RWPE2 (cell line): ENCODE data around the gene EEF1A2.

Experiments used
- ATAC-seq: fragments of 200-7000 bp; cut with Tn5 transposase; 3 replicates; pipeline ENCODE4 v1.9.1; 2021; ENCODE audit warnings: low read depth
- DNase-seq: peaks from one replicate; pipeline ENCODE4 v3.0.0-alpha.2; 2020; ENCODE audit warnings: low spot score
- H3K27ac ChIP-seq: fragments of 450-650 bp; 2 replicates; pipeline ENCODE4 v1.5.1; 2017; ENCODE audit warnings: mild to moderate bottlenecking; ENCODE audit not compliant: poor library complexity, severe bottlenecking
- H3K27me3 ChIP-seq: fragments of 250-450 bp; sonication (Bioruptor Pico); 2 replicates; pipeline ENCODE4 v1.5.1; 2021; ENCODE audit warnings: mild to moderate bottlenecking, moderate library complexity; ENCODE audit not compliant: insufficient read depth, poor library complexity, severe bottlenecking
- H3K36me3 ChIP-seq: fragments of 250-450 bp; sonication (Bioruptor Pico); 2 replicates; pipeline ENCODE4 v1.5.1; 2020; ENCODE audit warnings: low read depth, mild to moderate bottlenecking, moderate library complexity
- H3K4me1 ChIP-seq: fragments of 250-450 bp; sonication (Bioruptor Pico); 2 replicates; pipeline ENCODE4 v1.5.1; 2021; ENCODE audit warnings: mild to moderate bottlenecking, moderate library complexity; ENCODE audit not compliant: insufficient read depth, poor library complexity, severe bottlenecking
- H3K4me3 ChIP-seq: fragments of 250-450 bp; sonication (Bioruptor Pico); 2 replicates; pipeline ENCODE4 v1.5.1; 2021; ENCODE audit warnings: mild to moderate bottlenecking, moderate library complexity; ENCODE audit not compliant: severe bottlenecking
- H3K9me3 ChIP-seq: fragments of 250-450 bp; sonication (Bioruptor Pico); 2 replicates; pipeline ENCODE4 v1.5.1; 2021; ENCODE audit warnings: mild to moderate bottlenecking, moderate library complexity; ENCODE audit not compliant: severe bottlenecking
- CTCF ChIP-seq: fragments of 450-650 bp; IDR thresholded peaks from one replicate; pipeline ENCODE4 v1.5.1; 2017; ENCODE audit warnings: mild to moderate bottlenecking, moderate library complexity; ENCODE audit not compliant: poor library complexity, severe bottlenecking

The EEF1A2 gene

GRCh38 chr20:63442100-63442493, 56.8 kb downstream of the EEF1A2 start:
- Histone ChIP-seq H3K4me1 (no peaks in the 10 kb centered on the region), H3K4me3 (no peak overlapping the region), H3K36me3 (no peaks in the 10 kb centered on the region), H3K27me3 (peaks cover 1% of the 10 kb centered on the region), H3K27ac (no peak overlapping the region), H3K9me3 (peaks cover 2% of the 10 kb centered on the region)
- DNase-seq, result peak; percentile 86
- peak; percentile 56 for ATAC-seq
- peak; percentile 50 for TF ChIP-seq CTCF

GRCh38 chr20:63441136-63442099, 57.5 kb downstream of the EEF1A2 start:
- Histone ChIP-seq H3K4me1 (no peaks in the 10 kb centered on the region), H3K27me3 (no peaks in the 10 kb centered on the region), H3K27ac (no peak overlapping the region), H3K4me3 (no peak overlapping the region), H3K9me3 (peaks cover 2% of the 10 kb centered on the region), H3K36me3 (no peaks in the 10 kb centered on the region)
- no peak for DNase-seq
- no peak for ATAC-seq
- no peak for TF ChIP-seq CTCF

- Histone ChIP-seq H3K4me1 (no peaks in the 10 kb centered on the region), H3K27me3 (no peaks in the 10 kb centered on the region), H3K4me3 (no peak overlapping the region), H3K9me3 (peaks cover 2% of the 10 kb centered on the region), H3K36me3 (no peaks in the 10 kb centered on the region), H3K27ac (no peak overlapping the region)
- TF ChIP-seq CTCF, result no peak
- 0 out of 3 replicates have a peak, but pooled peaks have one; percentile 6 for ATAC-seq
- DNase-seq, result peak; percentile 86
These were observed 58.4 kb downstream of the EEF1A2 start for GRCh38 chr20:63440366-63440955.

GRCh38 chr20:63439866-63440265, 59.0 kb downstream of the EEF1A2 start:
- ATAC-seq, result no peak
- Histone ChIP-seq H3K27me3 (no peaks in the 10 kb centered on the region), H3K9me3 (peaks cover 2% of the 10 kb centered on the region), H3K4me1 (no peaks in the 10 kb centered on the region), H3K4me3 (no peak overlapping the region), H3K27ac (no peak overlapping the region), H3K36me3 (no peaks in the 10 kb centered on the region)
- DNase-seq, result peak; percentile 79
- no peak for TF ChIP-seq CTCF
